Omental fat pad (tissue), 4 donors: ENCODE results near the gene PNPLA7. TPM values are rescaled to one million over a fixed set of nuclear protein-coding genes. Genes with fewer than 3 reads are reported as not detected.

ENCODE experiments used
- ATAC-seq: fragments of 150-250 bp; one replicate; pipeline ENCODE4 v1.9.1; 2016; ENCODE audit warnings: mild to moderate bottlenecking, moderate library complexity; ENCODE audit not compliant: low FRiP score
- DNase-seq: peaks from one replicate; pipeline ENCODE4 v3.0.0-alpha.2; 2019; ENCODE audit warnings: low spot score
- total RNA-seq, 4 donors: library from RNA; depleted of rRNA; stranded (reverse); fragments of >200 nt; gene quantifications; one replicate each; pipeline ENCODE4 v1.1.0, GENCODE V29; 2016
- TF ChIP-seq, protein P1 (sequence below), 3 donors: fragments of 450-650 bp; IDR thresholded peaks; one replicate each; pipeline ENCODE4 v1.5.1; 2016 to 2017; ENCODE audit warnings: antibody characterized with exemption in 3 of 3, mild to moderate bottlenecking in 3 of 3, moderate library complexity in 2 of 3

PNPLA7 gene
- total RNA-seq, 4 donors from 2014 or later = 7.1 to 23.1 (median 13.9) TPM

DNA sequence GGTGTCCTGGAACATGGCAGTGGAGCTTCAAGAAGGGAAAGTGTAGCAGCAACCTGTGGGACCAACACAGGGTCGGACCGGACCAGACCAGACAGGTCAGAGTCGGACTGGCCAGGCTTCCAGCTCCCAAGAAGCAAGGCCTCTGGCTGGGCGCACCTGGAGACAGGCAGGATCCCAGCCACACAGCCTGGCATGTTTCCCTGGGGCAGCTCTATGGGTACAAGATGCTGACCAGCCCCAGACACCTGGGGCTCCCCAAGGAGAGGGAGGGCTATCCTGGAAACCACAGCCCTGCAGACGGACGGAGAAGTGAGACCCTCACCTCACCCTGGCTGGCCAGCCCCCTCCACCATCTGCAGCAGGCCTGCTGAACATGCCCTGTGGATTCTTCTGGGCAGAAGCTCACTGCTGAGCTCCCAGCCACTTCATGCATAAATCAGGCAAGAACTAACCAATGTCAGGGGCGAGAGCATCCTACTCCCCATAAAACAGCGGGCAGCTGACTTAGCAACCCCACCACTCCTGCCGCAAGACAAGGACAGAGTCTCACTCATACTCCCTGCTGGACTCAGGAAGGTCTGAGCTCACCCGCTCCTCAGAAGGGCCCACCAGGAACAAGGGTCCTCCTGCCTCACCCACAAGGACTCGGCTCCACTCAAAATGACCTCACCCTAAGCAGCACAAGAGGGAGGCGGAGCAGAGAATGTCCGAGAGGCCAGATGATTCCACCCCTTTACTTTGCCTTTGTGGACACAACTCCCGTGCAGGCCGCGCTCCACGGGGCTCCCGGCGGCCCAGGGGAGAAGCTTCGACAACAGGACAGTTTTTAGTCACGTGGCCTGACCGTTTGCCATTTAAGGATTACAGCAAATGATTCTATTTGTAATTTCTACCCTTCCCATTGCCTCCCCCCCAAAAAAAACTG, 31.4 kb upstream of the PNPLA7 start:
- DNase-seq (no peak), ATAC-seq (no peak)
- TF ChIP-seq, protein P1, sequence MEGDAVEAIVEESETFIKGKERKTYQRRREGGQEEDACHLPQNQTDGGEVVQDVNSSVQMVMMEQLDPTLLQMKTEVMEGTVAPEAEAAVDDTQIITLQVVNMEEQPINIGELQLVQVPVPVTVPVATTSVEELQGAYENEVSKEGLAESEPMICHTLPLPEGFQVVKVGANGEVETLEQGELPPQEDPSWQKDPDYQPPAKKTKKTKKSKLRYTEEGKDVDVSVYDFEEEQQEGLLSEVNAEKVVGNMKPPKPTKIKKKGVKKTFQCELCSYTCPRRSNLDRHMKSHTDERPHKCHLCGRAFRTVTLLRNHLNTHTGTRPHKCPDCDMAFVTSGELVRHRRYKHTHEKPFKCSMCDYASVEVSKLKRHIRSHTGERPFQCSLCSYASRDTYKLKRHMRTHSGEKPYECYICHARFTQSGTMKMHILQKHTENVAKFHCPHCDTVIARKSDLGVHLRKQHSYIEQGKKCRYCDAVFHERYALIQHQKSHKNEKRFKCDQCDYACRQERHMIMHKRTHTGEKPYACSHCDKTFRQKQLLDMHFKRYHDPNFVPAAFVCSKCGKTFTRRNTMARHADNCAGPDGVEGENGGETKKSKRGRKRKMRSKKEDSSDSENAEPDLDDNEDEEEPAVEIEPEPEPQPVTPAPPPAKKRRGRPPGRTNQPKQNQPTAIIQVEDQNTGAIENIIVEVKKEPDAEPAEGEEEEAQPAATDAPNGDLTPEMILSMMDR (IDR thresholded peaks at IDR 0.05) = no peak

DNA sequence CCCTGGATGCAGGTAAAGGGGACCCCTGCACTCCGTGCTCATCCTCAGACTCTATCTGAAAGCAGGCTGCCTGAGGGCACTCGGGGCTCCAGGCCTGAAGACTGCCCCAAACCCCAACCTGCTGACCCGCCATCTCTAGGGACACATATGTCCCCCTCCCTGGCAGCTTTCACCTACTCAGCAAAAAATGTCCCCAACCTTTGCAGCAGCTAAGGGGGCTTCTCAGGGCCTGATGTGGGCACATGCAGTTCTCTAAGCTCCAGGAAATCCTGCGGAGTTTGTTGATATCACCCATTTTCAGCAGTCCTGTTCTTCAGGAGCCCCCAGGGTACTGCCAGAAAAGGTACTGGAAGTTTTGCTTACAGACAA, 30.7 kb upstream of the PNPLA7 start:
- no peak for ATAC-seq
- no peak for DNase-seq
- TF ChIP-seq, protein P1 (IDR thresholded peaks at IDR 0.05) = no peak

DNA sequence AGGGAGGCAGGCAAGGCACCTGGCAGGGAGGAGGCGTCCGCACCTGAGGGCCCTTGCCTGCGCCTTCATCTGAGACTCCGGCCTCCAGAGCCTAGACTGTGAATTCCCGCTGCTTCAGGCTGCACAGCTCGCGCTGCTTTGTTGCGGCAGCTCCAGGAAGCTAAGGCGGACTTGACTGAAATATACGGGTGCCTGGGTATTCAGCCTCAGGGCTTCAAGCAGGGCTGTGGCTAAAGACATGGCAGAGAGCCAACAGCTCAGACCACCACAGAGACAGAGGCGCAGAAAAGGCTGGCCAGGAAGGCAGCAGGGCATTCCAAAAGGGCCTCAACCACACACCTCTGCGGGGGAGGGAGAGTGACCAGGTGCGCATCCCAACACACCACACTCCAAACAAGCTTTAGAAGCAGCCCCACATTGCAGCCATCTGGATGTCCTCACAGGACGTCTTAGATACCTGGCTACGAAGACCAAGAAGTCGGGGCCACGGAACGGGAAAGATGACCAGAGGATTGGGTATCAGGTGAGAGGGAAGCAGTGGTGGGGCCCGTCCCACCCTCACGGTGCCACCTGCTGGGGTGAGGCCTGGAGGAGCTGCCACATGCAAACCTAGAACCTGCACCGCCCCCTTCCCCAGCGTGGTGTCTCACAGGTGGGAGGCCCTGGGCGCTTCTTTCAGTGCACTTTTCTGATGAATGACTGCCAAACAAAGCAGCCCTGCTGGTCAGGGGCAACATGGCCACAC, 30.2 kb upstream of the PNPLA7 start:
- ATAC-seq (no peak), DNase-seq (no peak)
- TF ChIP-seq, protein P1 (IDR thresholded peaks at IDR 0.05) = no peak

DNA sequence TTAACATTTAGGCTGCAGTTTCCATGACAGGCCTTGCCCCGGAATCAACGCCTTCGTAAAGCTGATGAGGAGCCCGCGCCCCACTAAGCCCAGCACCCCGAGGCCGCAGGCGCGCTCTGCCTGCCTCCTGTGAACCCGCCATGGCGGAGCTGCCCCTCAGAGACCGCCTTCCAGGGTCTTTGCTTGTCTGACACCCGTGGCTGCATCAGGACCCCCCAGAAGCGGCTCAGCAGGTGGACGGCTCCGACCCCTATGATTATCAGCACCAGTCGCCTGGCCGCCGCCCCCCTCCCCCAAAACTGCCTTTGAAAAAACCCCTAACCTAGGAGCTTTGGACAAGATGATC, 29.0 kb upstream of the PNPLA7 start:
- DNase-seq (no peak), ATAC-seq (no peak)
- TF ChIP-seq, protein P1 (IDR thresholded peaks at IDR 0.05) = no peak

DNA sequence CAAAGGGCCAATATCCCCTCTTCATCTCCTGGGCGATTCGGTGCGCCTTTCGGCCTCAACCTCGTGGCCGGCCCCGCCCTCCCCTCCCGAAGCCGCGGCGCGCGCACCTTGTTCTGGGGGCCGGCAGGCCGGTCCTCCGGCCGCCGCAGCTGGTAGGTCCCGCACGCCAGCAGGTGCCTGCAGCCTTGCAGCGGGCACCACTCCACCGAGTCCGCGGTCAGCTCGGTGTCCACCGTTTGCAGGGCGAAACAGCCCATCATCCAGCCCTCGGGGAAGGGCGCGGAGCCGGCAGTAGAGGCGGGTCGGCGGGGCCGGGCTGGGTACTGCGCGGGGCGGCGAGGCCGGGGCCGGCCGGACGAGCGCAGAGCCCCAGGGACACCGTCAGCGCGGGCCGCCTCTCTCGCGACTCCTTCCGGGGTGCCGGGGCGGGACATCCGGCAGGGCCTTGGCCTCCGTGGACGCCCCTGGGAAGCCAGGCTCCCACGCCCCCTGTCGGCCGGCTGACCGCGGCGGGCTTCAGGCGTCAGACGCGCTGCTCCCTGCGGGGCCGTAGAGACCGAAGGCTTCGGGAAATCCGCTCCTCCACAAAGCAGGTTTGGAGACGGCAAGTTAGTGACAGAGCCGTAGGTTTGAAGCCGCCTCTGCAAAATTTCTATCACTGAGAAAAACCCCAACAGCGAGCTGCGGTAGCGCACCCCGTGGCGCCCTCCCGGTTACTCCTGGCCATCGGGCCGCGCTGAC, 28.5 kb upstream of the PNPLA7 start, which contains the start of gene DPH7:
Gene DPH7 (minus strand): TSS at position 408 of the 741 bp plus-strand sequence. CDS start 148 bp downstream, at position 260.
- peak; percentile 98 for ATAC-seq
- TF ChIP-seq, protein P1 (IDR thresholded peaks at IDR 0.05) = peak in 2 of 3 donors; percentile 66 to 75

DNA sequence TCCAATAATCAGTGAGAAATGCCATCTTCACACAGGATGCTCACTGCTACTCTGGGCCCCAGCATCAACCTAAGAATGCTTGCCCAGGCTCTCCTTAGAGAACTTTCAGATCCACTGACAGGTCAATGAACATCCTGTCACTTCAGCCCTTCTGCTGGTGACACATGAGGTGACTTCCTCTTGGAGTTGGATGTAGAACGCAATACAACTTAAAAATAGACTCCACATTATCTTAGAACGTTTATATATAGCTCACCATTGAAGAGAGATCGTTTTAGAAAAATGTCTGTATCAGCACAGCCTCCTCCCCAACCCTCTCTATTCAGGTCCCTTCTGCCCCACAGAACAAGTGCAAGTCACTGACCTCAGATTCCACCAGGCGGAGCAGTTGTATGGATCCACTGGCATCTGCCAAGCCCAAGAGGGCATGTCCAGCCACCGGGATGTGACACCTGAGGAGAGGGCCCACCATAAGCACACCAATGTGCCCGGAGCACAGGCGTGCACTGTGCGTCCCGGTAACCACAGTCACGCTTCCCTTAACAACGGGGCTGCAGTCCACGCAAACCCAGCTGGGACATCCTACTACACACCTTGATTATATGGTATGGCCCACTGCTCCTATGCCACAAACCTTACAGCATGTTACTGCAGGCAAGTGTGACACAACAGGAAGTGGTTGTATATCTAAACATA, 25.7 kb upstream of the PNPLA7 start:
- ATAC-seq (no peak), DNase-seq (no peak)
- TF ChIP-seq, protein P1 (IDR thresholded peaks at IDR 0.05) = no peak

More for the DNA sequence above, 28.5 kb upstream of the PNPLA7 start, which contains the start of gene DPH7:
- DNase-seq = peak; percentile 97
